ENCODE measurements around the gene CERS2.

CERS2 gene

DNA sequence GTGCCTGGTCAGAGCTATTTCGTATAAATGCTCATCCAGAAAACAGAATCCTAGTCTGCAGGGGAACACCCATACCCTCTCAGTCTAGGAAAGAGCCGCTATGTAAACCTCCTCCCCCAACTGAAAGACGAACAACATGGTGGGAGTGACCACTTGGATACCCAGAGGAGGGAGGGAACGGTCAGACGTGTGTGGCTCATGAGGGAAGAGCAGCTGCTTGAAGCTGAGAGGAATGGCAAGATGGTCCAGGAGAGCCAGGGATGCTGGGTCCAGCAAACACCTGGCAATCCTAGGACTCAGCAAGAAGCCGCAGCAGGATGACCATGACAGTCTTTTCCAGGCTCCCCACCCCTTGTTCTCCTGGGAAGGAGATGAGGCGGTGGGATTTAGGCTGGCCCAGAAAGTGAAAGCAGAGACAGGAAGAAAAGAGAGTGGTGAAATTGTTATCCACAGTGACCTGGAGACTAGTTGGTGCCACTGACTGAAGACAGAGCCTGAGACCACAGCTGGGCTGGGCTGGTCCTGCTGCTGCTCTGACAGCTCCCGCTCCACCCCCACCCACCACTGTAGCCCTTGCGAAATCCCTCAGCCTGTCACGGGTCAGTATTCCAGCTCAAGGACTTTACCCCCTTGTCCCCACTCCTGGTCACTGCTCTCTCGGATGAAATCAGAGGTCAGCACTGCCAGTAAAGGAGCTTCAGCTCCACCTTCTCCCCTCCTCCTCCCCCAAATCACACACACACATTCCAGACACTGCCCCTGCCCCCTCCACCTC lies 3.6 kb downstream of the CERS2 start:
- Mint-ChIP-seq H3K4me3 (peak overlapping the region; percentile 50), H3K9me3 (no peaks in the 10 kb centered on the region), H3K4me1 (ENCODE audit: low read depth) (peaks cover 42% of the 10 kb centered on the region), H3K36me3 (ENCODE audit: low read depth) (peaks cover 42% of the 10 kb centered on the region), H3K27ac (peak overlapping the region; percentile 60), H3K27me3 (ENCODE audit: low read depth) (no peaks in the 10 kb centered on the region)
- DNase-seq (ENCODE audit: low spot score): no peak

DNA sequence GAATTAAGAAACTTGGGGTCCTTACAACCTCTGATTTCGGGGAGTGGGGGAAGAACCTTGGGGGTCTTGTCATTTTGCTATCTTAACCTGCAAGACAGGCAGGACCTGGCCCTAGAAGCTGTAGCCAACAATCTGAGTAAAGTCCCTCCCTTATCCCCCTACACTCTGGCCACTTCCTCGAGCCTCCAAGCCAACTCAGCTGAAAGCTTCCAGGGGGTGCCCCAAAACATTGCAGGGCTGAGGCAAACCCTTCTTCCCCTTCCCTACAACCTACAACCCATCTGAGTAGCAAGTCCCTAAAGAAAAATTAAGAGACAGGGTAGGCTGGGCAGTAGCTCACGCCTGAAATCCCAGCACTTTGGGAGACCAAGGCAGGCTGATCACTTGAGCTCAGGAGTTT lies 5.0 kb downstream of the CERS2 start:
- H3K27me3 Mint-ChIP-seq (ENCODE audit: low read depth): no peaks in the 10 kb centered on the region
- H3K36me3 Mint-ChIP-seq (ENCODE audit: low read depth): peaks cover 51% of the 10 kb centered on the region
- peaks cover 36% of the 10 kb centered on the region for H3K4me1 Mint-ChIP-seq (ENCODE audit: low read depth)
- no peaks in the 10 kb centered on the region for H3K9me3 Mint-ChIP-seq
- H3K4me3 Mint-ChIP-seq: no peak overlapping the region
- no peak overlapping the region for H3K27ac Mint-ChIP-seq
- DNase-seq (ENCODE audit: low spot score): no peak

DNA sequence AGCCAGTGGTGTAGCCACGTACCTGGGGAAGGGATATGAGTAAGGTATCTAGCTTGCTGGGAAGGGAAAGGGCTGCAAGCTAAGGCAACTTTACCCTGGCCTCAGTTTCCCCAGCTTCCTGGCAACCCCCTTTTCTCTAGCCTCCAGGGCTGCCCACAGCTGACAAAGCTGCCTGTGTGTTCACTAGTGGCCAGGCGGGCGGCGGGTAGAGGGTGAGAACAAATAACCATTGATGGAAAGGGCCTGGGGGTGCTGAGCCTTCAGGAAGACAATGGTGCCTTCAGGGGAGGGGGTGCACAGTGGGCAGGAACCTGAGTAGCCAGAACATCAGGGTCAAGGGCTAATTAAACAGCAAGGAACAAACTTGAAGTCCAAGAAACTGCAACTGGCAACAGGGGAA lies 6.1 kb downstream of the CERS2 start:
- H3K4me1 Mint-ChIP-seq (ENCODE audit: low read depth): peaks cover 34% of the 10 kb centered on the region
- no peak overlapping the region for H3K4me3 Mint-ChIP-seq
- no peak overlapping the region for H3K27ac Mint-ChIP-seq
- no peaks in the 10 kb centered on the region for H3K27me3 Mint-ChIP-seq (ENCODE audit: low read depth)
- no peak for DNase-seq (ENCODE audit: low spot score)
- peaks cover 56% of the 10 kb centered on the region for H3K36me3 Mint-ChIP-seq (ENCODE audit: low read depth)
- no peaks in the 10 kb centered on the region for H3K9me3 Mint-ChIP-seq

DNA sequence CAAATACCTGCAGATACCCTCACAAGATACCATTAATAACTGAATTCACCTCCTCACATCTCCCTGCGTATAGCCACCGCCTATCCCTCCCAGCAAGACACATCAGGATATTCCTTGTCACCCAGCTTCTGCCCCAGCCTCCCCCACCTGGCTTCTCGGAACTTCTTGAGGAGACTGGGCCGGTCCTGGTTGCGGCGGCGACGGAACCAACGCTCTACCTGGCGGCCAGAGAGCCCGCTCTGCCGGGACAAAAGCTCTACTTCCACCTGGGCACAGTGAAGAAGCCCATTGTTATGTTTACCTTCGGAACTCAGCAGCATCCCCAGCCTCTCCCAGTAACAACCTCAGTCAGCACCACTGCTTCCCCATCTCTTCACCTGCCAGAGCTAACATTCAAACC lies 6.7 kb downstream of the CERS2 start:
- H3K4me3 Mint-ChIP-seq: no peak overlapping the region
- no peak for DNase-seq (ENCODE audit: low spot score)
- peaks cover 58% of the 10 kb centered on the region for H3K36me3 Mint-ChIP-seq (ENCODE audit: low read depth)
- H3K27me3 Mint-ChIP-seq (ENCODE audit: low read depth): no peaks in the 10 kb centered on the region
- no peaks in the 10 kb centered on the region for H3K9me3 Mint-ChIP-seq
- no peak overlapping the region for H3K27ac Mint-ChIP-seq
- H3K4me1 Mint-ChIP-seq (ENCODE audit: low read depth): peaks cover 28% of the 10 kb centered on the region

DNA sequence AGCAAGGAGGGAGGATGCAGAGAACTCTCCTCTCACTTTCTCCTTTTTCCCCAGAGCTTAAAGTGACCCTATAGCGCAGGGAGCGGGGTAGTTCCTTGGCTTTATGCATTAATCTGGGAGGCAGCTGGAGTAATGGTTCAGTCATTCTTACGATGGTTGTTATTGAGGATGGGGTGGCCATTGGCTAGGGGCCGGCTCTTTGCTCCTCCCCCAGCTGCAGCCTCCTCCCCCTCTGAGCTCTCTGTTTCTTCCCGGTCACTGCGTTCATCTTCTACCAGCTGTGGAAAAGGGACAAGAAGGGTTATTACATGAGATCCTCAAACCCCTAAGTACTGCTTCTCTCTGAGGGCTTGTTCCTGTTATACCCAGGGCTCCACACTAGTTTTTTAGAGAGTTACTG lies 8.6 kb downstream of the CERS2 start:
- H3K36me3 Mint-ChIP-seq (ENCODE audit: low read depth): peaks cover 67% of the 10 kb centered on the region
- peaks cover 11% of the 10 kb centered on the region for H3K4me1 Mint-ChIP-seq (ENCODE audit: low read depth)
- DNase-seq (ENCODE audit: low spot score): no peak
- no peak overlapping the region for H3K4me3 Mint-ChIP-seq
- no peak overlapping the region for H3K27ac Mint-ChIP-seq
- no peaks in the 10 kb centered on the region for H3K27me3 Mint-ChIP-seq (ENCODE audit: low read depth)
- H3K9me3 Mint-ChIP-seq: no peaks in the 10 kb centered on the region

DNA sequence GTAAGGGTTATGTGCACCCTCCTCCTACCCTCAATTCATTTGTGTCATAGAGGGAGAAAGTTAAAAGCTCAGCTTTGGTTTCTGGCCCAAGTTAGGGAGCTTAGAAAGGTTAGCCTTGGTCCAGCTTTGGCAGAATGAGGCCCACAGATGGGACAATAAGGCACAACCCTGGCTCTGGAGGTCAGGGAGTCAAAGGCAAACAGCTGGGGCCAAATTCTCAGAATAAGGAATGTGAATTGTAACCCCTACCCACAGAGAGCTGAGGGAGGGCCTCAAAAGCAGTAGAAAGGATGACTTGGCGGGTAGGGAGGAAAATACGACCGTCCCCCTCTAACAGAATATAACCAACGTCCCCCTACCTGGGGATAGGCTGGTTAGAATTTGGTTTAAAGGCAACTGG lies 9.0 kb downstream of the CERS2 start:
- peaks cover 8% of the 10 kb centered on the region for H3K4me1 Mint-ChIP-seq (ENCODE audit: low read depth)
- no peaks in the 10 kb centered on the region for H3K27me3 Mint-ChIP-seq (ENCODE audit: low read depth)
- no peak overlapping the region for H3K4me3 Mint-ChIP-seq
- DNase-seq (ENCODE audit: low spot score): no peak
- no peak overlapping the region for H3K27ac Mint-ChIP-seq
- H3K9me3 Mint-ChIP-seq: no peaks in the 10 kb centered on the region
- peaks cover 67% of the 10 kb centered on the region for H3K36me3 Mint-ChIP-seq (ENCODE audit: low read depth)

DNA sequence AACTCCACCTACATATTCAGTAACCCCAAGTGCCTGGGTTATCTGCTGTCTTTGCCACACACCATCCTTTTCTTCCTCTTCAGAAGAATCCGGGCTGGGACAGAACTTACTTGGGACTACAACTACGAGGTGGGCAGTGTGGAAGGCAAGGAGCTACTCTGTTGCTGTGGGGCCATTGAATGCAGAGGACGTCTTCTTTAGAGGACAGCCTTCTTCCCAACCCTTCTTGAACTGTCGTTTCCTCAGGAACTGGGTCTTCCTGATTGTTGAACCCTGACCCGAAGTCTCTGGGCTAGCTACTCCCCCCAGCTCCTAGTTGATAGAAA lies 10.5 kb downstream of the CERS2 start:
- Mint-ChIP-seq H3K27ac (no peak overlapping the region), H3K4me3 (no peak overlapping the region), H3K4me1 (ENCODE audit: low read depth) (peaks cover 3% of the 10 kb centered on the region), H3K36me3 (ENCODE audit: low read depth) (peaks cover 79% of the 10 kb centered on the region), H3K27me3 (ENCODE audit: low read depth) (no peaks in the 10 kb centered on the region), H3K9me3 (no peaks in the 10 kb centered on the region)
- no peak for DNase-seq (ENCODE audit: low spot score)

DNA sequence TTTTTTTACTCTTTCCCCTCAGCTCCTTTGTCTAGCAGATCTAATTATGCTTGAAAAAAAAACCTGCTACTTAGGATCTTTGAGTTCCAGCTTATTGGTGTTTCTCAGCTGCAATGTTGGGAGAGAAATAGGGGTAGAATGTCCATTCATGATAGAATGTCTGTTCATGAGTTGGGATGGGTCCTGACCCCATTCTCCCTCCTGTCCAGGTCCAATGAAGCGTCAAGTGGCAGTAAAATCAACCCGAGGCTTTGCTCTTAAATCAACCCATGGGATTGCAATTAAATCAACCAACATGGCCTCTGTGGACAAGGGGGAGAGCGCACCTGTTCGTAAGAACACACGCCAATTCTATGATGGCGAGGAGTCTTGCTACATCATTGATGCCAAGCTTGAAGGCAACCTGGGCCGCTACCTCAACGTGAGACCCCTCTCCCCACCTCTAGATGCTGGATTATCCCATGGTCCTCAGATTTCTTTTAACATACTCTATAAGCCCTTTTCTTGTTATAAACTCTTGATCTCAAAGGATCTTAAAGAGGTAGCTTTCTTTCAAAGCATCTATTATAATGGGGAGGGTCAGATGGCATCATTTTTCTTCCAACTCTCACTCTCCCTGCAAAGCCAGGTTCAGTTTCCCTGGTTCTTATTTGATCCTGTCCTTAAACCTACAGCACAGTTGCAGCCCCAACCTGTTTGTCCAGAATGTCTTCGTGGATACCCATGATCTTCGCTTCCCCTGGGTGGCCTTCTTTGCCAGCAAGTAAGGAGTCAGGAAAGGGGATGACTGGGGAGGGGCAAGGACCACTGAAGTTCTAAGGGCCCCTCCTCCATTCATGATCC lies 11.1 kb downstream of the CERS2 start:
- no peaks in the 10 kb centered on the region for H3K27me3 Mint-ChIP-seq (ENCODE audit: low read depth)
- H3K9me3 Mint-ChIP-seq: no peaks in the 10 kb centered on the region
- DNase-seq (ENCODE audit: low spot score): no peak
- no peaks in the 10 kb centered on the region for H3K4me1 Mint-ChIP-seq (ENCODE audit: low read depth)
- H3K36me3 Mint-ChIP-seq (ENCODE audit: low read depth): peaks cover 75% of the 10 kb centered on the region
- H3K27ac Mint-ChIP-seq: no peak overlapping the region
- no peak overlapping the region for H3K4me3 Mint-ChIP-seq

DNA sequence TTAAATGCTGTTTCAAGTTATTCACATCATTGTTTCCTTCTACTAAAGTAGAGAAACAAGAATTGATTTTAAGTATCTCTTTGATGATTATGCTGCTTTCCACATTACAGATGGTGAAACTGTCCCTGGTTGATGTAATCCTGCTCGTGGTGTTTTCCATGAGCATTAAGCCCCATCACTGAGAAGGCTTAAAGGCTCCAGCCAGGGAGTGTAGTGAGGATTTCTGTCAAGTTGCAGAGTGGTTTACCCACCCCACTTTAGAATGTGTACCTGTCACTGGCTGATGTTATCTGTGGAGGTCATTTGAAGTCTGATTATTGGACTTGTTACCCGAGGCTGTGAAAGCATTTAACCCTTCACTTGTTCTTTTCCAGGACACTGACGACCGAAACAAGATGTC lies 12.9 kb downstream of the CERS2 start:
- Mint-ChIP-seq H3K36me3 (ENCODE audit: low read depth) (peaks cover 68% of the 10 kb centered on the region), H3K9me3 (no peaks in the 10 kb centered on the region), H3K4me1 (ENCODE audit: low read depth) (no peaks in the 10 kb centered on the region), H3K27ac (no peak overlapping the region), H3K27me3 (ENCODE audit: low read depth) (no peaks in the 10 kb centered on the region), H3K4me3 (no peak overlapping the region)
- DNase-seq (ENCODE audit: low spot score): no peak

DNA sequence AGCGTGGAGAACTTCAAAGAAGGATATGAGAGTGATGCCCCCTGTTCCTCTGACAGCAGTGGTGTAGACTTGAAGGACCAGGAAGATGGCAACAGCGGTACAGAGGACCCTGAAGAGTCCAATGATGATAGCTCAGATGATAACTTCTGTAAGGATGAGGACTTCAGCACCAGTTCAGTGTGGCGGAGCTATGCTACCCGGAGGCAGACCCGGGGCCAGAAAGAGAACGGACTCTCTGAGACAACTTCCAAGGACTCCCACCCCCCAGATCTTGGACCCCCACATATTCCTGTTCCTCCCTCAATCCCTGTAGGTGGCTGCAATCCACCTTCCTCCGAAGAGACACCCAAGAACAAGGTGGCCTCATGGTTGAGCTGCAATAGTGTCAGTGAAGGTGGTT lies 14.0 kb downstream of the CERS2 start:
- no peak overlapping the region for H3K4me3 Mint-ChIP-seq
- no peaks in the 10 kb centered on the region for H3K4me1 Mint-ChIP-seq (ENCODE audit: low read depth)
- no peaks in the 10 kb centered on the region for H3K9me3 Mint-ChIP-seq
- H3K27me3 Mint-ChIP-seq (ENCODE audit: low read depth): no peaks in the 10 kb centered on the region
- DNase-seq (ENCODE audit: low spot score): no peak
- peaks cover 57% of the 10 kb centered on the region for H3K36me3 Mint-ChIP-seq (ENCODE audit: low read depth)
- no peak overlapping the region for H3K27ac Mint-ChIP-seq

DNA sequence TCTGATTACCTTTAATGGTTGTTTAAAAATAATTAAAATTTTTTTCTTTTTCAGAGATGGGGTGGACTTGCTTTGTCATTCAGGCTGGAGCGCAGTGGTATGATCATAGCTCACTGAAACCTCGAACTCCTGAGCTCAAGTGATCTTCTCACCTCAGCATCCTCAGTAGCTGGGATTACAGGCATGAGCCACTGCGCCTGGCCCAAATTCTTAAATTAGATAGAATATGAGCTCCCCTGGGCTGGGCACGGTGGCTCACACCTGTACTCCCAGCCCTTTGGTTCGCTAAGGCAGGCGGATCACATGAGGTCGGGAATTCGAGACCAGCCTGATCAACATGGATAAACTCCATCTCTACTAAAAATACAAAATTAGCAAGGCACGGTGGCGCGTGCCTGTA lies 17.0 kb downstream of the CERS2 start:
- Mint-ChIP-seq H3K4me1 (ENCODE audit: low read depth) (no peaks in the 10 kb centered on the region), H3K9me3 (no peaks in the 10 kb centered on the region), H3K27ac (no peak overlapping the region), H3K27me3 (ENCODE audit: low read depth) (no peaks in the 10 kb centered on the region), H3K4me3 (no peak overlapping the region), H3K36me3 (ENCODE audit: low read depth) (peaks cover 57% of the 10 kb centered on the region)
- no peak for DNase-seq (ENCODE audit: low spot score)

DNA sequence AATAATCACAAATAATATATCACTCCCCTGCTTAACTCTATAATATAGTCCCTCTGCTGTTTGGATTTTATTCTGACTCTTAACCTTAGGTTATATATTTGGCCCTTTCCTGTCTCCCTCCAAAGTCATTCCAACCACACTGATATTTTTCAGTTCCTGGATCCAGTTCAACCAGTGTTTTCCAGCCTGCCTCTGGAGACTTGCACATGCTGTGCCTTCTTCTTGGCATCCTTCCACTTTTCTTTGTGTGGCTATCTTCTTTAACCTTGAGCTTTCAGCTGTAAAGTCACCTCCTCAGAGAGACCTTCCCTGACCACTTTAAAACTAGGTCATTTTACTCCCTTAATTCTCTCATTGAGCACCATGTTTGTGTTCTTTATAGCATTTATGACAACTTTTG lies 19.4 kb downstream of the CERS2 start:
- Mint-ChIP-seq H3K4me3 (no peak overlapping the region), H3K9me3 (no peaks in the 10 kb centered on the region), H3K27ac (no peak overlapping the region), H3K4me1 (ENCODE audit: low read depth) (no peaks in the 10 kb centered on the region), H3K27me3 (ENCODE audit: low read depth) (no peaks in the 10 kb centered on the region), H3K36me3 (ENCODE audit: low read depth) (peaks cover 57% of the 10 kb centered on the region)
- no peak for DNase-seq (ENCODE audit: low spot score)

DNA sequence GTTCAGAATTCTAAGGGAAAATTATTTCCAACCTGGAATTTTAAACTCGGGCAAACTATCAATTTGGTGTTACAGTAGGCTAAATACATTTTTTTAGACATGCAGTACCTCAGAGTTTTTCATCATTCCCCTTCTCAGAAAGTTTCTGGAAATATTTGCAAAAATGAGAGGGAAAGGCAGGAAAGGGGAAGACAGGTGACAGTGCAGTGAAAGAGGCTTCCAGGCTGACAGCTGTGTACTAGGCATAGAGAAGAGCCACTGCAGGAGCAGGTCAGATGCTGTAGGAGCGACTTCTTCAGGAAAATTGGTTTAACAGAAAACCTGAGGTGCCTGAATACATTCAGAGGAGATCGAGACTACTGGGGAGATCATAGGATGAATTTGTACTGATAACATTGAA lies 19.9 kb downstream of the CERS2 start:
- H3K4me1 Mint-ChIP-seq (ENCODE audit: low read depth): no peaks in the 10 kb centered on the region
- peaks cover 54% of the 10 kb centered on the region for H3K36me3 Mint-ChIP-seq (ENCODE audit: low read depth)
- H3K27ac Mint-ChIP-seq: no peak overlapping the region

DNA sequence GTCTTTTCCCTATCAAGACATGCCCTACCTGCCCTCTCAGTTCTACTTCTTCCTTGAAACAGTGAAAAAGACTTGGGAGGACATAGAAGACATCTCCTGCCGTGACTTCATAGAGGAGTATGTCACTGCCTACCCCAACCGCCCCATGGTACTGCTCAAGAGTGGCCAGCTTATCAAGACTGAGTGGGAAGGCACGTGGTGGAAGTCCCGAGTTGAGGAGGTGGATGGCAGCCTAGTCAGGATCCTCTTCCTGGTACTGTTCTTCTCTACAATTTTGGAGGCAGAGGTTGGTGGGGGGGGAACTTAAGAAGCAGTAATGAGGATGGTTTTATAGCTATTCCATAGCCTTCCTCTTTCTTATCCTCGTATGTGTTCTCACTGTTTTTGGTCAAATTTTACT lies 29.8 kb downstream of the CERS2 start:
- no peak overlapping the region for H3K4me3 Mint-ChIP-seq
- no peaks in the 10 kb centered on the region for H3K4me1 Mint-ChIP-seq (ENCODE audit: low read depth)
- no peaks in the 10 kb centered on the region for H3K9me3 Mint-ChIP-seq
- peaks cover 61% of the 10 kb centered on the region for H3K36me3 Mint-ChIP-seq (ENCODE audit: low read depth)
- H3K27ac Mint-ChIP-seq: no peak overlapping the region
- no peaks in the 10 kb centered on the region for H3K27me3 Mint-ChIP-seq (ENCODE audit: low read depth)
- DNase-seq (ENCODE audit: low spot score): no peak

More for the DNA sequence above, 19.9 kb downstream of the CERS2 start:
- Mint-ChIP-seq H3K4me3 (no peak overlapping the region), H3K27me3 (ENCODE audit: low read depth) (no peaks in the 10 kb centered on the region), H3K9me3 (no peaks in the 10 kb centered on the region)
- no peak for DNase-seq (ENCODE audit: low spot score)
